CD4-positive, alpha-beta T cell (primary cell): ENCODE measurements around the gene KRT14. TPM values are rescaled to one million over a fixed set of nuclear protein-coding genes. Genes with fewer than 3 reads are reported as not detected.

Experiments used
- ATAC-seq: fragments of 200-7000 bp; cut with Tn5 transposase; one replicate; pipeline ENCODE4 v1.10.0; 2022; ENCODE audit warnings: mild to moderate bottlenecking; ENCODE audit not compliant: poor library complexity
- CTCF ChIA-PET: fragments of 350-600 bp; sonication (Branson Sonifier 250); formaldehyde crosslinking; loops from one replicate; lab custom pipeline; 2021; ENCODE audit warnings: antibody characterized with exemption, inconsistent platforms; lab: Charles Lee
- POLR2A ChIA-PET: fragments of 350-600 bp; sonication (Branson Sonifier 250); formaldehyde crosslinking; loops from one replicate; lab custom pipeline; 2021; ENCODE audit warnings: antibody characterized with exemption, inconsistent platforms; lab: Charles Lee
- DNase-seq, 14 experiments: peaks; one replicate each; pipeline ENCODE4 v3.0.0-alpha.2; 2013 to 2020; ENCODE audit warnings: mixed read lengths in 2 of 14
- H3K27ac ChIP-seq, 2 donors: one replicate each; pipeline versions ENCODE4 v1.5.1 to v1.7.0; 2013; ENCODE audit warnings: low read length in 2 of 2, low read depth in 1 of 2, mild to moderate bottlenecking in 1 of 2
- H3K27me3 ChIP-seq, 2 experiments: 1 replicate in 1 of 2; 2 replicates in 1 of 2; pipeline versions ENCODE4 v1.6.1 to v1.7.0; 2013; ENCODE audit warnings: low read length in 2 of 2, control low read depth in 1 of 2, mild to moderate bottlenecking in 1 of 2, moderate library complexity in 1 of 2; ENCODE audit not compliant: insufficient read depth in 2 of 2, control insufficient read depth in 1 of 2
- H3K36me3 ChIP-seq: one replicate; pipeline ENCODE4 v1.6.1; 2013; ENCODE audit warnings: low read length, control low read depth; ENCODE audit not compliant: insufficient read depth
- H3K4me1 ChIP-seq: one replicate; pipeline ENCODE4 v1.6.1; 2013; ENCODE audit warnings: low read length, control low read depth; ENCODE audit not compliant: insufficient read depth
- H3K4me3 ChIP-seq: one replicate; pipeline ENCODE4 v1.5.1; 2013; ENCODE audit warnings: mild to moderate bottlenecking, low read length, moderate library complexity
- H3K9me3 ChIP-seq, 2 experiments: 1 replicate in 1 of 2; 2 replicates in 1 of 2; pipeline versions ENCODE4 v1.6.1 to v1.7.0; 2013; ENCODE audit warnings: low read length in 2 of 2, mild to moderate bottlenecking in 2 of 2, control low read depth in 1 of 2, moderate library complexity in 1 of 2; ENCODE audit not compliant: control insufficient read depth in 1 of 2, insufficient read depth in 1 of 2
- H3K27ac Mint-ChIP-seq: one replicate; pipeline ENCODE4 v1.8.0; 2020; ENCODE audit warnings: mixed read lengths
- H3K27me3 Mint-ChIP-seq: one replicate; pipeline ENCODE4 v1.8.0; 2021; ENCODE audit warnings: mixed read lengths
- H3K36me3 Mint-ChIP-seq: one replicate; pipeline ENCODE4 v1.8.0; 2021; ENCODE audit warnings: low read depth, mixed read lengths
- H3K4me1 Mint-ChIP-seq: one replicate; pipeline ENCODE4 v1.8.0; 2021; ENCODE audit warnings: low read depth, mixed read lengths
- H3K4me3 Mint-ChIP-seq: one replicate; pipeline ENCODE4 v1.8.0; 2020; ENCODE audit warnings: mild to moderate bottlenecking, mixed read lengths
- H3K9me3 Mint-ChIP-seq: one replicate; pipeline ENCODE4 v1.8.0; 2020; ENCODE audit warnings: mixed read lengths
- CTCF ChIP-seq: fragments of 200-600 bp; IDR thresholded peaks from one replicate; pipeline ENCODE4 v1.8.0; 2022; ENCODE audit warnings: antibody characterized with exemption, mild to moderate bottlenecking
- intact Hi-C, 2 experiments: fragments of 100-400 bp; cut with DNase I in 1 of 2; cut with micrococcal nuclease in 1 of 2; formaldehyde crosslinking; loops; one replicate each; pipeline versions ENCODE4 v1.15.1 to v1.9.0; 2023 to 2025; cut with DNase I, micrococcal nuclease
- total RNA-seq, 174 experiments: library from RNA in 2 of 174; stranded (reverse) in 2 of 174; gene quantifications; one replicate each; pipeline ENCODE4 v1.2.3 and lab custom pipeline; 2021 to 2026

Gene KRT14
- total RNA-seq, 2 experiments from 2014 or later, result not detected

GRCh38 chr17:41571561-41572434 is 14.9 kb downstream of the KRT14 start, which contains the start of gene KRT9:
Gene KRT9 (minus strand): TSS chr17:41572059. CDS start chr17:41571992, 67 bp downstream.
- no peaks in the 10 kb centered on the region for H3K36me3 Mint-ChIP-seq
- no peak within 1 kb of the TSS for H3K27ac Mint-ChIP-seq
- ChIA-PET CTCF (no interaction called here), POLR2A (interaction anchor here (0.6 kb wide), 1 partner anchor 80 kb away, joined by 3 read pairs; no protein-coding TSS in a partner anchor)
- H3K27me3 ChIP-seq, result peaks cover 14 to 16% of the 10 kb centered on the region in 2 experiments
- intact Hi-C loops, result no loop called here
- peaks cover 6% of the 10 kb centered on the region for H3K9me3 Mint-ChIP-seq
- H3K27me3 Mint-ChIP-seq, result peaks cover 44% of the 10 kb centered on the region
- ATAC-seq (no peak), DNase-seq (no peak)
- peaks cover 10 to 16% of the 10 kb centered on the region in 2 experiments for H3K9me3 ChIP-seq
- TF ChIP-seq CTCF, result no peak
- no peak within 1 kb of the TSS for H3K4me3 ChIP-seq
- no peak within 1 kb of the TSS for H3K4me3 Mint-ChIP-seq
- no peak within 1 kb of the TSS for H3K27ac ChIP-seq
- peaks cover 4% of the 10 kb centered on the region for H3K4me1 ChIP-seq
- peaks cover 16% of the 10 kb centered on the region for H3K4me1 Mint-ChIP-seq
- no peaks in the 10 kb centered on the region for H3K36me3 ChIP-seq

GRCh38 chr17:41567317-41567716 is 19.4 kb downstream of the KRT14 start:
- no peaks in the 10 kb centered on the region for H3K36me3 Mint-ChIP-seq
- TF ChIP-seq CTCF, result no peak
- Histone ChIP-seq H3K9me3 (peaks cover 10 to 16% of the 10 kb centered on the region in 2 experiments), H3K4me3 (no peak overlapping the region), H3K36me3 (no peaks in the 10 kb centered on the region), H3K27me3 (peaks cover 4 to 11% of the 10 kb centered on the region in 2 experiments), H3K27ac (peak overlapping the region; percentile 14 to 47), H3K4me1 (peaks cover 4% of the 10 kb centered on the region)
- H3K27ac Mint-ChIP-seq, result peak overlapping the region; percentile 71
- H3K27me3 Mint-ChIP-seq, result peaks cover 27% of the 10 kb centered on the region
- H3K9me3 Mint-ChIP-seq, result peaks cover 6% of the 10 kb centered on the region
- H3K4me3 Mint-ChIP-seq, result no peak overlapping the region
- peak; percentile 17 for ATAC-seq
- peak in 4 of 14 experiments; percentile 6 to 24 (median 10) for DNase-seq
- intact Hi-C loops, result no loop called here
- ChIA-PET POLR2A (no interaction called here), CTCF (interaction anchor here (2.3 kb wide), 1 partner anchor 18 kb away, joined by 7 read pairs; no protein-coding TSS in a partner anchor)
- H3K4me1 Mint-ChIP-seq, result peaks cover 19% of the 10 kb centered on the region

GRCh38 chr17:41565338-41565737 is 21.4 kb downstream of the KRT14 start:
- no peak for ATAC-seq
- Mint-ChIP-seq H3K27me3 (peaks cover 29% of the 10 kb centered on the region), H3K4me3 (no peak overlapping the region), H3K27ac (no peak overlapping the region), H3K36me3 (no peaks in the 10 kb centered on the region), H3K9me3 (peaks cover 6% of the 10 kb centered on the region), H3K4me1 (peaks cover 19% of the 10 kb centered on the region)
- ChIA-PET CTCF (interaction anchor here (2.3 kb wide), 1 partner anchor 16 kb away, joined by 7 read pairs; no protein-coding TSS in a partner anchor), POLR2A (no interaction called here)
- Histone ChIP-seq H3K9me3 (peaks cover 10 to 16% of the 10 kb centered on the region in 2 experiments), H3K4me1 (peaks cover 4% of the 10 kb centered on the region), H3K4me3 (no peak overlapping the region), H3K27me3 (peaks cover 7 to 18% of the 10 kb centered on the region in 2 experiments), H3K36me3 (no peaks in the 10 kb centered on the region), H3K27ac (no peak overlapping the region)
- intact Hi-C loops, result no loop called here
- no peak for DNase-seq
- TF ChIP-seq CTCF, result no peak
